HG02884 (cell line): ENCODE measurements around the gene EFHB.
"Not testable (repeated sequence)": the region's sequence is repeated elsewhere in the genome, so short reads cannot be mapped to it uniquely, and the experiment has no call there.

Source experiments
- ATAC-seq: cut with Tn5 transposase; IDR thresholded peaks from one replicate; pipeline ENCODE4 v1.9.1; 2021; ENCODE audit warnings: mild to moderate bottlenecking, moderate library complexity; ENCODE audit not compliant: unreplicated experiment

EFHB gene

GRCh38 chr3:19931180-19931692, 2.8 kb downstream of the EFHB start:
- peak; percentile 92 for ATAC-seq

- no peak for ATAC-seq
These were observed 13.5 kb downstream of the EFHB start for GRCh38 chr3:19920401-19921080.

- ATAC-seq, result no peak
These were observed 16.9 kb downstream of the EFHB start for GRCh38 chr3:19917167-19917566.

GRCh38 chr3:19911452-19911851, 22.6 kb downstream of the EFHB start:
- ATAC-seq, result no peak

GRCh38 chr3:19907523-19907922, 26.5 kb downstream of the EFHB start:
- ATAC-seq, result no peak

- ATAC-seq, result no peak
These were observed 30.4 kb downstream of the EFHB start for GRCh38 chr3:19903649-19904048.

GRCh38 chr3:19901918-19902317, 32.1 kb downstream of the EFHB start:
- no peak for ATAC-seq

- ATAC-seq, result no peak
These were observed 32.7 kb downstream of the EFHB start for GRCh38 chr3:19901337-19901736.

- ATAC-seq, result not testable (repeated sequence)
These were observed 34.2 kb downstream of the EFHB start for GRCh38 chr3:19899833-19900232.

- ATAC-seq, result no peak
These were observed 34.8 kb downstream of the EFHB start for GRCh38 chr3:19899264-19899663.

GRCh38 chr3:19898721-19899120, 35.3 kb downstream of the EFHB start:
- ATAC-seq, result no peak

- no peak for ATAC-seq
These were observed 42.3 kb downstream of the EFHB start for GRCh38 chr3:19891740-19892139.

- ATAC-seq, result no peak
These were observed 45.4 kb downstream of the EFHB start for GRCh38 chr3:19888428-19889152.

GRCh38 chr3:19887122-19887521, 46.9 kb downstream of the EFHB start:
- not testable (repeated sequence) for ATAC-seq

- ATAC-seq, result no peak
These were observed 47.6 kb downstream of the EFHB start for GRCh38 chr3:19886404-19886803.

- peak; percentile 52 for ATAC-seq
These were observed 48.5 kb downstream of the EFHB start for GRCh38 chr3:19885468-19885867.

GRCh38 chr3:19881852-19882251, 52.2 kb downstream of the EFHB start:
- no peak for ATAC-seq

GRCh38 chr3:19881036-19881435, 53.0 kb downstream of the EFHB start:
- no peak for ATAC-seq

- ATAC-seq, result no peak
These were observed 56.4 kb downstream of the EFHB start for GRCh38 chr3:19877656-19878055.

GRCh38 chr3:19866751-19867347, 67.2 kb downstream of the EFHB start:
- peak; percentile 96 for ATAC-seq

GRCh38 chr3:19855318-19855717, 78.7 kb downstream of the EFHB start:
- ATAC-seq, result not testable (repeated sequence)

- not testable (repeated sequence) for ATAC-seq
These were observed 87.4 kb downstream of the EFHB start for GRCh38 chr3:19846609-19847008.
